Neural cell (in vitro differentiated cells): ENCODE data around the gene TNS3. TPM values are rescaled to one million over a fixed set of nuclear protein-coding genes. Genes with fewer than 3 reads are reported as not detected.

Source experiments
- H2AFZ ChIP-seq: fragments of 200-600, 300-800 bp; sonication (generic), shearing (Covaris generic); 2 replicates; pipeline ENCODE4 v1.6.0; 2014; ENCODE audit warnings: low read depth, mild to moderate bottlenecking, antibody characterized with exemption, low read length, moderate library complexity
- H3F3A ChIP-seq: fragments of 200-600 bp; shearing (Covaris generic); 2 replicates; pipeline ENCODE4 v1.6.1; 2016; ENCODE audit warnings: mild to moderate bottlenecking, moderate library complexity, mixed read lengths, antibody characterized with exemption, low read length; ENCODE audit not compliant: insufficient read depth, poor library complexity, severe bottlenecking
- H3K27ac ChIP-seq: fragments of 200-600, 300-800 bp; sonication (generic), shearing (Covaris generic); 2 replicates; pipeline ENCODE4 v1.5.1; 2014; ENCODE audit warnings: mild to moderate bottlenecking, low read length, moderate library complexity
- H3K27me3 ChIP-seq: fragments of 300-800, 200-600 bp; sonication (generic), shearing (Covaris generic); 2 replicates; pipeline ENCODE4 v1.6.0; 2014; ENCODE audit warnings: mild to moderate bottlenecking, low read depth, low read length, moderate library complexity; ENCODE audit not compliant: insufficient read depth
- H3K36me3 ChIP-seq: fragments of 300-800, 200-600 bp; sonication (generic), shearing (Covaris generic); 2 replicates; pipeline ENCODE4 v1.5.1; 2014; ENCODE audit warnings: mild to moderate bottlenecking, antibody characterized with exemption, low read length, moderate library complexity; ENCODE audit not compliant: insufficient read depth
- H3K4me2 ChIP-seq: fragments of 300-800, 200-600 bp; sonication (generic), shearing (Covaris generic); 2 replicates; pipeline ENCODE4 v1.6.0; 2014; ENCODE audit warnings: mild to moderate bottlenecking, low read length
- H3K4me3 ChIP-seq: fragments of 300-800, 200-600 bp; sonication (generic), shearing (Covaris generic); 2 replicates; pipeline ENCODE4 v1.5.1; 2014; ENCODE audit warnings: mild to moderate bottlenecking, low read length, moderate library complexity
- H3K79me2 ChIP-seq: fragments of 200-600 bp; shearing (Covaris generic); replicated peaks from 2 replicates; pipeline ENCODE4 v1.6.0; 2014; ENCODE audit warnings: mild to moderate bottlenecking, low read length, moderate library complexity; ENCODE audit not compliant: insufficient read depth
- H3K9ac ChIP-seq: fragments of 300-800, 200-600 bp; sonication (generic), shearing (Covaris generic); 2 replicates; pipeline ENCODE4 v1.6.1; 2016; ENCODE audit warnings: mild to moderate bottlenecking, low read length, mixed read lengths
- H3K9me2 ChIP-seq: fragments of 200-600 bp; shearing (Covaris generic); 2 replicates; pipeline ENCODE4 v1.6.1; 2016; ENCODE audit warnings: mild to moderate bottlenecking, low read length, mixed read lengths; ENCODE audit not compliant: insufficient read depth
- H3K9me3 ChIP-seq: fragments of 200-600, 300-800 bp; sonication (generic), shearing (Covaris generic); 2 replicates; pipeline ENCODE4 v1.6.1; 2016; ENCODE audit warnings: mild to moderate bottlenecking, mixed run types, low read length, moderate library complexity, mixed read lengths
- H4K20me1 ChIP-seq: fragments of 200-600 bp; shearing (Covaris generic); 2 replicates; pipeline ENCODE4 v1.6.1; 2016; ENCODE audit warnings: mild to moderate bottlenecking, mixed run types; ENCODE audit not compliant: insufficient read depth
- EP300 ChIP-seq: fragments of 450-650 bp; conservative IDR thresholded peaks from 2 replicates; pipeline ENCODE4 v1.6.1; 2014; ENCODE audit warnings: antibody characterized with exemption, mild to moderate bottlenecking, moderate library complexity; ENCODE audit not compliant: poor library complexity, severe bottlenecking
- EZH2 ChIP-seq: fragments of 200-600, 300-800 bp; shearing (Covaris generic), sonication (generic); IDR thresholded peaks from 2 replicates; pipeline ENCODE4 v1.6.1; 2014; ENCODE audit warnings: antibody characterized with exemption, low read length, borderline replicate concordance, mild to moderate bottlenecking; ENCODE audit not compliant: insufficient read depth, poor library complexity, severe bottlenecking
- MXI1 ChIP-seq: fragments of 450-650 bp; conservative IDR thresholded peaks from 2 replicates; pipeline ENCODE4 v1.6.1; 2014; ENCODE audit warnings: antibody characterized with exemption, mild to moderate bottlenecking; ENCODE audit not compliant: poor library complexity, severe bottlenecking
- POLR2AphosphoS5 ChIP-seq: IDR thresholded peaks from 2 replicates; pipeline ENCODE4 v1.6.1; 2012
- RAD21 ChIP-seq: fragments of 450-650 bp; conservative IDR thresholded peaks from 2 replicates; pipeline ENCODE4 v1.6.1; 2014; ENCODE audit warnings: antibody characterized with exemption, mild to moderate bottlenecking, moderate library complexity
- SMC3 ChIP-seq: fragments of 450-650 bp; conservative IDR thresholded peaks from 2 replicates; pipeline ENCODE4 v1.6.1; 2014; ENCODE audit warnings: antibody characterized with exemption, mild to moderate bottlenecking, moderate library complexity; ENCODE audit not compliant: poor library complexity
- TAF1 ChIP-seq: IDR thresholded peaks from 2 replicates; pipeline ENCODE4 v1.6.1; 2012; ENCODE audit warnings: low read depth
- polyA plus RNA-seq: library from polyadenylated mRNA; depleted of rRNA; stranded (reverse); fragments of >200 nt; gene quantifications from 2 replicates; pipeline ENCODE4 v1.2.3, GENCODE V29; 2014
- TF ChIP-seq, protein P1 (sequence below): fragments of 450-650 bp; IDR thresholded peaks from 2 replicates; pipeline ENCODE4 v1.5.1; 2014; ENCODE audit warnings: antibody characterized with exemption, mild to moderate bottlenecking, moderate library complexity; ENCODE audit not compliant: poor library complexity, severe bottlenecking
- TF ChIP-seq, protein P2 (sequence below): IDR thresholded peaks from 2 replicates; pipeline ENCODE4 v1.6.1; 2012; ENCODE audit warnings: borderline replicate concordance

Gene TNS3
- polyA plus RNA-seq, 1 donor from 2014 or later: 0.58 TPM

DNA sequence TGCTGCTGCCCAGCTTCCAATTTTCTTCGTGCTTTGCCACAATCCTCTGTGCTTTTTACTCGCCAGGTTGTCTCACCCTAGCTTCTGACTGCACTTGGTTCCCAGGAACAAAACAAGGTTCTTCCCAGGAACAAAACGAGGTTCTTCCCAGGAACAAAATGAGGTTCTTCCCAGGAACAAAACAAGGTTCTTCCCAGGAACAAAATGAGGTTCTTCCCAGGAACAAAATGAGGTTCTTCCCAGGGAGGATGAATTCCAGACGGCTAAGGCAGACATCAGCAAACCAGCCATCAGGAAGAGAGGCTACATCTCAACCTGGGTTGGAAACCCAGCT lies 41.9 kb downstream of the TNS3 start:
- H3K9ac ChIP-seq: no peak overlapping the region
- H3K4me2 ChIP-seq: no peak overlapping the region

DNA sequence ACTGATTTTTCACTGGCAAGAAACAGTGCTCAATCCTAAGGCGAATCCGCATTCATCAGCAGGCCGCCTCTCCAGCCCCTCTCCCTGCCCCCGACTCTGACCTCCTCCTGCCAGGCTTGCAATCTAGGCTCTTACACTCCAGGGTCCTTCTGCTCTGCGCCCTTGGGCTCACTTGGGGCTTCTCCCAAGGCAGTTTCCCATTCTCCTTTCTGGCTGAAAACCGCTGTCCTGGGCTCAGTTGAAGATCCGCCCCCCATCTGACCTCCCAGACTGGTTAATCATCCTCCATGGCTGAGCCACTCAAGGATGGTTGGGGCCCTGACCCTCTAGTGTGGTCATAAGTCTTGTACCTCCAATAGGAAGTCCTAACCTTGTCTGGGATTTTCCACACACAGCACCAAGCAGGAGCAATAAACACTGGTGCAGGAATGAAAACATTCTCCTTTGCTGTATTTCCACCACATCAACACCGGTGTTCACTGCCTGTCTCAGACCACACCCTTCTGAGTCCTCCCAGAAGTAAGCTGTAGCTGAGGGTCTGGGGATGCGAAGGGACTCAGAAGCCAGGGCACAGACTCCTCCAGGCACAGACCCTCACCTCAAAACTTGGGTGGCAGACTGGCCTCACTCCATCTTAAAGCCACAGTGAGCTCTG lies 42.4 kb downstream of the TNS3 start:
- H3F3A ChIP-seq: peaks cover 6% of the 10 kb centered on the region
- no peak overlapping the region for H2AFZ ChIP-seq
- TF ChIP-seq SMC3 (no peak), MXI1 (no peak), RAD21 (no peak), EP300 (no peak), EZH2 (no peak), POLR2AphosphoS5 (no peak), TAF1 (no peak)
- TF ChIP-seq, protein P1, sequence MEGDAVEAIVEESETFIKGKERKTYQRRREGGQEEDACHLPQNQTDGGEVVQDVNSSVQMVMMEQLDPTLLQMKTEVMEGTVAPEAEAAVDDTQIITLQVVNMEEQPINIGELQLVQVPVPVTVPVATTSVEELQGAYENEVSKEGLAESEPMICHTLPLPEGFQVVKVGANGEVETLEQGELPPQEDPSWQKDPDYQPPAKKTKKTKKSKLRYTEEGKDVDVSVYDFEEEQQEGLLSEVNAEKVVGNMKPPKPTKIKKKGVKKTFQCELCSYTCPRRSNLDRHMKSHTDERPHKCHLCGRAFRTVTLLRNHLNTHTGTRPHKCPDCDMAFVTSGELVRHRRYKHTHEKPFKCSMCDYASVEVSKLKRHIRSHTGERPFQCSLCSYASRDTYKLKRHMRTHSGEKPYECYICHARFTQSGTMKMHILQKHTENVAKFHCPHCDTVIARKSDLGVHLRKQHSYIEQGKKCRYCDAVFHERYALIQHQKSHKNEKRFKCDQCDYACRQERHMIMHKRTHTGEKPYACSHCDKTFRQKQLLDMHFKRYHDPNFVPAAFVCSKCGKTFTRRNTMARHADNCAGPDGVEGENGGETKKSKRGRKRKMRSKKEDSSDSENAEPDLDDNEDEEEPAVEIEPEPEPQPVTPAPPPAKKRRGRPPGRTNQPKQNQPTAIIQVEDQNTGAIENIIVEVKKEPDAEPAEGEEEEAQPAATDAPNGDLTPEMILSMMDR: no peak
- TF ChIP-seq, protein P2, sequence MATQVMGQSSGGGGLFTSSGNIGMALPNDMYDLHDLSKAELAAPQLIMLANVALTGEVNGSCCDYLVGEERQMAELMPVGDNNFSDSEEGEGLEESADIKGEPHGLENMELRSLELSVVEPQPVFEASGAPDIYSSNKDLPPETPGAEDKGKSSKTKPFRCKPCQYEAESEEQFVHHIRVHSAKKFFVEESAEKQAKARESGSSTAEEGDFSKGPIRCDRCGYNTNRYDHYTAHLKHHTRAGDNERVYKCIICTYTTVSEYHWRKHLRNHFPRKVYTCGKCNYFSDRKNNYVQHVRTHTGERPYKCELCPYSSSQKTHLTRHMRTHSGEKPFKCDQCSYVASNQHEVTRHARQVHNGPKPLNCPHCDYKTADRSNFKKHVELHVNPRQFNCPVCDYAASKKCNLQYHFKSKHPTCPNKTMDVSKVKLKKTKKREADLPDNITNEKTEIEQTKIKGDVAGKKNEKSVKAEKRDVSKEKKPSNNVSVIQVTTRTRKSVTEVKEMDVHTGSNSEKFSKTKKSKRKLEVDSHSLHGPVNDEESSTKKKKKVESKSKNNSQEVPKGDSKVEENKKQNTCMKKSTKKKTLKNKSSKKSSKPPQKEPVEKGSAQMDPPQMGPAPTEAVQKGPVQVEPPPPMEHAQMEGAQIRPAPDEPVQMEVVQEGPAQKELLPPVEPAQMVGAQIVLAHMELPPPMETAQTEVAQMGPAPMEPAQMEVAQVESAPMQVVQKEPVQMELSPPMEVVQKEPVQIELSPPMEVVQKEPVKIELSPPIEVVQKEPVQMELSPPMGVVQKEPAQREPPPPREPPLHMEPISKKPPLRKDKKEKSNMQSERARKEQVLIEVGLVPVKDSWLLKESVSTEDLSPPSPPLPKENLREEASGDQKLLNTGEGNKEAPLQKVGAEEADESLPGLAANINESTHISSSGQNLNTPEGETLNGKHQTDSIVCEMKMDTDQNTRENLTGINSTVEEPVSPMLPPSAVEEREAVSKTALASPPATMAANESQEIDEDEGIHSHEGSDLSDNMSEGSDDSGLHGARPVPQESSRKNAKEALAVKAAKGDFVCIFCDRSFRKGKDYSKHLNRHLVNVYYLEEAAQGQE: no peak
- H3K4me3 ChIP-seq: no peak overlapping the region
- no peaks in the 10 kb centered on the region for H3K36me3 ChIP-seq
- H4K20me1 ChIP-seq: no peaks in the 10 kb centered on the region
- H3K79me2 ChIP-seq: no peaks in the 10 kb centered on the region
- H3K27me3 ChIP-seq: peaks cover 30% of the 10 kb centered on the region
- no peak overlapping the region for H3K9ac ChIP-seq
- H3K9me2 ChIP-seq: no peaks in the 10 kb centered on the region
- no peak overlapping the region for H3K27ac ChIP-seq
- H3K9me3 ChIP-seq: no peaks in the 10 kb centered on the region
- H3K4me2 ChIP-seq: no peak overlapping the region

More for the DNA sequence above, 41.9 kb downstream of the TNS3 start:
- H3K79me2 ChIP-seq: no peaks in the 10 kb centered on the region
- no peaks in the 10 kb centered on the region for H3K9me2 ChIP-seq
- H3K9me3 ChIP-seq: no peaks in the 10 kb centered on the region
- no peaks in the 10 kb centered on the region for H4K20me1 ChIP-seq
- H3K27ac ChIP-seq: no peak overlapping the region
- TF ChIP-seq, protein P2: no peak
- TF ChIP-seq, protein P1: no peak
- TF ChIP-seq RAD21: no peak
- TF ChIP-seq TAF1: no peak
- no peak for TF ChIP-seq POLR2AphosphoS5
- no peak for TF ChIP-seq SMC3
- TF ChIP-seq EP300: no peak
- TF ChIP-seq EZH2: no peak
- no peak for TF ChIP-seq MXI1
- peaks cover 30% of the 10 kb centered on the region for H3K27me3 ChIP-seq
- H3F3A ChIP-seq: peaks cover 3% of the 10 kb centered on the region
- no peaks in the 10 kb centered on the region for H3K36me3 ChIP-seq
- no peak overlapping the region for H3K4me3 ChIP-seq
- no peak overlapping the region for H2AFZ ChIP-seq
